Superior temporal gyrus (tissue), 1 donor: Measurements from ENCODE around the gene LRRC8E.

ENCODE experiments used
- DNase-seq: peaks from one replicate; pipeline ENCODE4 v3.0.0-alpha.2; 2016; ENCODE audit errors: extremely low spot score

LRRC8E gene

GRCh38 chr19:7868326-7868670 lies 20.0 kb upstream of the LRRC8E start:
- DNase-seq, result no peak

- DNase-seq, result peak; percentile 67
These were observed 19.4 kb upstream of the LRRC8E start for GRCh38 chr19:7868671-7869452.

DNA sequence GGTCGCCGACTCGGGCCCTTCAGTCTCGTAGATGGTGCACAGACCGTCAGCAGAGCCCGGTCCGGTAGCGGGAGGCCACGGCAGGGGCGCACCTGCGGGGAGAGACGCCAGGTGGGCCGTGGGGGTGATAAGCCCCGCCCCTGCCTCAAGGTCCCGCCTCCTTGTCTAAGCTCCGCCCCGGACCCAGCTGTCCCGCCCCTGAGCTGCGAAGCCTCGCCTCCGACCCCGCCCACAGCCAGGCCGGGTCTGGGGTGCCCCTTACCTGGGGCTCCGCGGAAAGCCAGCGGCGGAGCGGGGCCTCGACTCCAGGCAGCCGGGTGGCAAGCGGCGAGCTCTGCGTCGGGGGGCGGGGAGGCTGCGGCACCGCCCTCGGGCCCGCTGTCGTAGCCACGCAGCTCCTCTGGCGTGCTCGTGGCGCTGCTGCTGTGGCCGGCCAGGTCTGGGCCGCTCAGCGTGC lies 18.8 kb upstream of the LRRC8E start:
- no peak for DNase-seq

GRCh38 chr19:7869910-7870511 lies 18.3 kb upstream of the LRRC8E start:
- DNase-seq, result no peak

- no peak for DNase-seq
These were observed 17.5 kb upstream of the LRRC8E start for GRCh38 chr19:7870571-7871436.

DNA sequence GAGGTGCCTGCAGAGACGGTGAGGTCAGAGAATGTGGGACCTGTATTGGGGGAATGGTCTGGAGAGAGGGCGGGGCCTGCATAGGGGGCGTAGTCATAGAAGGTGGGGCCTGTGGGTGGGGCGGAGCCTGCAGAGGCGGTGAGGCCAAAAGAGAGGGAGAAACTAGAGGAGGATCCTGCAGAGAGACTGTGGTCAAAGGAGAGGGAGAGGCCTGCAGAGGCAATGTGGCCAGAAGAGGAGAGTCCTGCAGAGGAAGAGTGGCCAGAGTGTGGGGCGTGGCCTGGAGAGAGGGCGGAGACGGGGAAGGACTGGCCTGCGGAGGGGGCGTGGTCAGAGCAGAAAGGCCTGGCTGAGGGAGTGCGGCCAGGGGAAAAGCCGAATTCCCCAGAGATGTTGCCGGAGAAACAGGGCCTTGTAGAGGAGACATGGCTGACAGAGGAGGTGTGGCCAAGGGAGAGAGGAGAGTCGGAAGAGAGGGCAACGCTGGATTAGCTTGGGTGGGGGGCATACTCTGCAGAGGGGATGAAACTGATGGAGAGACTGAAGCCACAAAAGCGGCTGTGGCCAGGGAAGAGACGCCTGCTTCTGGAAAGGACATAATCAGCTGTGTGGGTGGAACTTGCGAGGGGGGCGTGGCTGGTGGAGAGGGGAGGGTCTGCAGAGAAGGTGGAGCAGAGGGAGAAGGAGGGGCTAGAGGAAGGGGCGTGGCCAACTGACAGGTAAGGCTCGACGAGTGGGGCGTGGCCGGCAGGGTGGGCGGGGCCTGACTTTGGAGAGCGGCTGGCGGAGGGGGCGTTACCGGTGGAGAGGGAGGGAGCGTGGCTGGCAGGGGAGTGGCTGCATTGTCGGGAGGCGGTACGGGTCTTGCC lies 16.6 kb upstream of the LRRC8E start:
- DNase-seq, result peak; percentile 59

DNA sequence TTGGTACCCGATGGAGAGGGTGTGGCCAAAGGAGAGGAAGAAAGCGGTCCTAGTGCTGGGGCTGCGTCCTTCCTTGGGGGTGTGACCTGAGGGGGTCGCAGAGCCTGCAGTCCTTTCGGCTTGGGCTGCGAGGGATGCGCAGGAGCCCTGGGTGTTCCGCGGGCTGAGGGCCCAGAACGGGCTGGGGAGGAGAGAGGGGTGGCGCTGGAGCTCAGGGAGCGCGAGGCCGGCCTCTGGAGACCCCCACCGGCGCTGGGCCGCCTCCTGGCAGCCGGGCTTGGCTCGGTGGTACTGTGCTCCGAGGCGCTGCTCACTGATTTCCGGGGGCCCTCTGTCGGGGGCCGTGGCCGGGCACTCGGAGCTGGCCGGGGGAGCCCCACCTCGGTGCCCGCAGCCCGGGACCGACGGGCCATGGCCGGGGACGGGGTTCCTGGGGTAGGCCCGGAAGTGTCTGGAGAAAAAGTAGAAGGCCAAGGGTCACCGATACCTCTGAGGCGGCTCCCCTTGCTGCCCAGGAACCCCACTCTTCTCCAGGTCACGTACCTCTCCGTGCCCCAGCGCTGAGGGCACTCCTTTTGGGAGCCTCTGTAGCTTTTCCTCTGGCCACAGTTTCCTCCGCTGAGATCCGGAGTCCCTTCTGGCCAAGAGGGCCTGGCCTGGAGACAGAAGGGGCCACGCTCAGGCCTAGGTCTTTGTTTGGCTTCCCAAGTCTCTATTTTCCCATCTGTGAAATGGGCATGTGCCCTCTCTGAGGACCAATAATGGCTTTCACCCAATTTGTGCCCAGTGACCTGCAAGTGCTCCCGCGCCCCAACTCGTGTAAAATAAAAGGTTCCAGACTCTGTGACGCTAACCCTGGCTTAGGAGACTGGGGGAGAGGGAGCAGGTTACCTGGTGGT lies 15.8 kb upstream of the LRRC8E start:
- no peak for DNase-seq

DNA sequence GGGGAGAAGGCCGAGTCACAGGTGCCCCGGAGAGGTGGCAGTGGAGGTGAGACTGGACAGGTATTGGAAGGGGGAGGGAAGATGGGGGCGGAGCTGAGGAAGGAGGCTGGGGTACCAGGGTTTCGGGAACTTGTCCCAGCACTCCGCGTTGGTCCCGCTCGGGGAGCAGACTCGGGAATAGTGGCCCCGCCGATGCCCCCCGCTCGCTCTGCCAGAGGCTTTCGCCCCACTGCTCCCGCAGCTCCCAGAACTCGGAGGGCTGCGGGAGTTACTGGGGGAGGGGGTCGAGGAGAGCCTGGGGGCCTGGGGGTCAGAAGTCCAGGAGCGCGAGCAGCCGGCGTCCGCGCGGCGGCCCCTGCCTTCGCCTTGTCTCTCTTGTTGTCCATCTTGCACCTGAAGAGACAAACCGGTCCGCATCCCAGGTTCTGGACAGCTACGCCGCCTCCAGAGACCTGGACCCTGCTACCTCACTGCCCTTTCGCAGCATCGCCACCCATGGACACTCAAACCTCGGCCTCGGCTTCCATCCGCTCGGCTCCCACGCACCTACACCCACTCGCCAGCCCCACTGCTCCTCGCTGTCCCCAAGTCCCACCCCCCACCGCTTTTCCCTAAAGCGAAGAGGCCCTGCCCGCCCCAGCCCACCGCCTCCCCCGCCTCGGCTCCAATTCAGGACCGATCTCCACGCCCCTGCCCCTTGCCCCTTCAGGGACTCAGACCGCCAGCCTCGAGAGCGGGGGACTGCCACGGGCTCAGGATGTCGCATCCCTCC lies 14.8 kb upstream of the LRRC8E start:
- no peak for DNase-seq

GRCh38 chr19:7874076-7874896 lies 14.0 kb upstream of the LRRC8E start, which contains the start of gene PRR36:
Gene PRR36, minus strand, starts transcription at chr19:7874390. Its CDS starts 701 bp downstream, at chr19:7873689.
- peak; percentile 54 for DNase-seq

- DNase-seq, result no peak
These were observed 13.4 kb upstream of the LRRC8E start for GRCh38 chr19:7874897-7875273.

DNA sequence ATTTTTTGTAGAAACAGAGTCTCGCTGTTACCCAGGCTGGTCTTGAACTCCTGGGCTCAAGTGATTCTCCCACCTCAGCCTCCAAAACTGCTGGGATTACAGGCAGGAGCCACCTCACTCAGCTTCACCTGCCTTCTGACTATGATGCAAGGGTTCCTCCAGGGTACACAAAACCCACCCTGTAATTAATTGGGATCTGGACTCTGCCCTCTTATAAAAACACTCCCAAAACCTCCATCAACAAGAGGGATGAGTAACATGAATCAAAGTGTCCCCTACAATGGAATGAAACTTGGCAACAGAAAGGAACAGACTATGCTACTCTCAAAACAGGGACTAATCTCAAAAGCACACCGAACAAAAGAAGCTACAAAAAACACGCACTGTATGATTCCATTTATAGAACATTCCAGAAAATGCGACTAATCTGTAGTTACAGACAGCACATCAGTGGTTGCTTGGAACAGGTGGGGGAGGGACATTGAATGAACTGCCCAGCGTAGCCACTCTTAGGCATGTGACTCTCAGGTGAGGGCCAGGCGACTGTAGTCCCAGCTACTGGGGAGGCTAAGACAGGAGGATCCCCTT lies 11.0 kb upstream of the LRRC8E start:
- no peak for DNase-seq

GRCh38 chr19:7879111-7879807 lies 9.1 kb upstream of the LRRC8E start:
- DNase-seq, result no peak

GRCh38 chr19:7879836-7880235 lies 8.5 kb upstream of the LRRC8E start:
- no peak for DNase-seq

DNA sequence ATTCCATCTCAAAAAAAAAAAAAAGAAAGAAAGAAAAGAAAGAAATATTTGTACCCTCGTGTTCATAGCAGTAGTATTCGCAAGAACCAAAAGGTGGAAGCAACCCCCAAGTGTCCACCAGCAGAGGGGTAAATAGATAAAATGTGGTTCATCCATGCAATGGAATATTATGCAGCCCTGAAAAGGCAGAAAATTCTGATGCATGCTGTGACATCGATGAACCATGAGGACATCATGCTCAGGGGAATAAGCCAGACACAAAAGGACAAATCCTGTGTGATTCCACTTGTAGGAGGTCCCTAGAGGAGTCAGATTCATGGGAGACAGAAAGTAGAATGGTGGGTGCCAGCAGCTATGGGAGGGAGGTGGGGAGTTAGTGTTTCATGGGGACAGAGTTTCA lies 6.4 kb upstream of the LRRC8E start:
- no peak for DNase-seq

DNA sequence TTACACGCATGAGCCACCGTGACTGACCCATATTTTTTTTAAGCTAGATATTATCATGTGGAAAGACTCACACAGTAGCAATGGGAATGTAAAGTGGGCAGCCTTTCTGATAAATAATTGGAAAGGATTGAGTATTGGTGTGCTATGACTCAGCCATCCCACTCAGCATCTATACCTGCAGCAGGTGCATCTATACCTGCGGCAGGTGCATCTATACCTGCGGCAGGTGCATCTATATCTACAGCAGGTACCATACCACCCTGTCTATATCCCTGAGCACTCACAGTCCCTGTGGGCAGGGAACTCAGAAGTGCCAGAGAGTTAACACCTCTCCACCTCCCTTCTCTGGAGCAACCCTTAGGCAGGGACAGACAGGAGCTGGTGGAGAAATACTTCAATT lies 5.2 kb upstream of the LRRC8E start:
- no peak for DNase-seq

DNA sequence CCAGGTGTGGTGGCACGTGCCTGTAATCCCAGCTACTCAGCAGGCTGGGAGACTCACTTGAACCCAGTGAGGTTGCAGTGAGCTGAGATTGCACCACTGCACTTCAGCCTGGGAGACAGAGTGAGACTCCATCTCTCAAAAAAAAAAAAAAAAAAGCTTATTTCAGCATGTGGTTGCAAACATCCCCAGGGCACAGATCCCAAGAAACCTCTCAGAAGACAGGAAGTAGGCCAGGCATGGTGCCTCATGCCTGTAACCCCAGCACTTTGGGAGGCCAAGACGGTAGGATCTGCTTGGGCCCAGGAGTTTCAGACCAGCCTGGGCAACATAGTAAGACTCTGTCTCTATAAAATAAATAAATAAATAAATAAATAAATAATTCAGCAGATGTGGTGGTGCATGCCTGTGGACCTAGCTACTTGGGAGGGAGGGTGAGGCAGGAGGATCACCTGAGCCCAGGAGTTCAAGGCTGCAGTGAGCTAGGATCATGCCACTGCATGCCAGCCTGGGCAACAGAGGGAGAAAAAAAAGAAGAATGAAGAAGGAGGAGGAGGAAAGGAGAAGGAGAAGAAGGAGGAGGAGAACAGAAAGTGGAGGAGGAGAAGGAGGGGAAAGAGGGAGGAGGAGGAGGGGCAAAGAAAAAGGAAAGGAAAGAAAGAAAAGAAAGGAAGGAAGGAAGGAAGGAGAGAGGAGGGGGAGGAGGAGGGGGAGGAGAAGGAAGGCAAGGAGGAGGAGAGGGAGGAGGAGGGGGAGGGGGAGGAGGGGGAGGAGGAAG lies 4.3 kb upstream of the LRRC8E start:
- DNase-seq, result no peak

- no peak for DNase-seq
These were observed 2.5 kb upstream of the LRRC8E start for GRCh38 chr19:7885818-7886217.
